ENCODE results near the gene NRXN3.

DNA sequence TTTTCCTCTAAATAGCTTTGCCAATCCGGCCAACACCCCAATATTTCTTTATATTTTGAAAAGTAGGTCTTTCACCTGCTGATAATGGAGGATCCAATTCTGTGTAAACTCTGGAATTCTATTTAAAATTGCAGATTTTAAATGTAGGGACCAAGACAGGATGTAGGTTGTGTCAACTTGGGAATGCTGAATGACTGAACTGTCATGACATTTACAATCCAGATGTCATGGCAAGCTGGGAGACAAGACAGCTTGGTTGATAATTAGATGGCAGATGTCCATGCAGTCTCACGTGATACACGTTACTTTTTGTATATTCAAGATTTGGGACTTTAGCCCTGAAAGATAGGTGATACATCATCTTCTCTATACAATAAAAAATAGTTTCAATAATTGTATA, 1564.0 kb downstream of the NRXN3 start:
- TF ChIP-seq EZH2phosphoT487 (IDR thresholded peaks at IDR 0.05; ENCODE audit: insufficient read depth, low read depth) (no peak), EZH2 (IDR thresholded peaks at IDR 0.05; ENCODE audit: insufficient read depth, poor library complexity, severe bottlenecking) (no peak)
